SH-SY5Y (cell line): Measurements from ENCODE around the gene EOLA1.

Source experiments
- GATA2 ChIP-seq: IDR thresholded peaks from 2 replicates; pipeline ENCODE4 v1.6.1; 2011; ENCODE audit warnings: mild to moderate bottlenecking, low read depth, low read length
- GATA3 ChIP-seq: IDR thresholded peaks from 2 replicates; pipeline ENCODE4 v1.6.1; 2011; ENCODE audit warnings: low read depth, mild to moderate bottlenecking, low read length, moderate library complexity

DNA sequence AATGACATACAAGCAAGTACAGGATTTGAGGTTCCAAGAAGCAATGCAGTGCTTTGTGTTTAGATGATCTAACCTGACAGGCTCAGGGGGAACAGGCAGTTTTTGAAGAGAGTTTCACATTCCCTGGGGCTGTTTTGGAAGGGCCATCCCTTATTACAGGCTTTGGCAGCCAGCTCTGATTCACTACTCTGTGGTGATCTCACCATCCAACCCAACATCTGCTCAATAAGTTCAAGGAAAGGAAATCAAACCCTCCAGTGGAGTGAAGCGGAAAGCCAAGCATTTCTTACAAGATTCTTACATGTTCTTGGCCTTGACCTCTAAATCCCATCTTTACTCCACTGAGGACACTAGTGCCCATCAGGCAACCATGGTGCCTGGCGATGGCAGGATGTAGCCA is 43.2 kb upstream of the EOLA1 start:
- TF ChIP-seq GATA2: no peak
- TF ChIP-seq GATA3: no peak
